Measurements from ENCODE around the gene MRPL40. TPM values are rescaled to one million over a fixed set of nuclear protein-coding genes. Genes with fewer than 3 reads are reported as not detected.

The MRPL40 gene
- total RNA-seq, 3 donors from 2014 or later = 25.3 to 36.0 (median 31.8) TPM

GRCh38 chr22:19473578-19473977 lies 41.2 kb downstream of the MRPL40 start:
- intact Hi-C loops (cut with DNase I; ENCODE audit: low total_unique reads) = no loop called here
- H3K27me3 ChIP-seq = no peaks in the 10 kb centered on the region

GRCh38 chr22:19476023-19476422 lies 43.7 kb downstream of the MRPL40 start:
- Histone ChIP-seq H3K9me3 (no peaks in the 10 kb centered on the region), H3K36me3 (peaks cover 4% of the 10 kb centered on the region), H3K27ac (no peak overlapping the region), H3K27me3 (no peaks in the 10 kb centered on the region), H3K4me1 (peaks cover 5% of the 10 kb centered on the region in 2 donors), H3K4me3 (no peak overlapping the region)
- DNase-seq (ENCODE audit: low spot score in 2 of 2) = no peak
- intact Hi-C loops (cut with DNase I; ENCODE audit: low total_unique reads) = no loop called here
- no peak for TF ChIP-seq POLR2AphosphoS5 (IDR thresholded peaks at IDR 0.05)
- no peak for TF ChIP-seq POLR2A (IDR thresholded peaks at IDR 0.05)
- no peak for TF ChIP-seq CTCF (IDR thresholded peaks at IDR 0.05)

More at GRCh38 chr22:19473578-19473977, 41.2 kb downstream of the MRPL40 start:
- no peaks in the 10 kb centered on the region for H3K4me1 ChIP-seq
- TF ChIP-seq POLR2AphosphoS5 (IDR thresholded peaks at IDR 0.05) = no peak
- no peak for TF ChIP-seq CTCF (IDR thresholded peaks at IDR 0.05)
- TF ChIP-seq POLR2A (IDR thresholded peaks at IDR 0.05) = no peak
- H3K36me3 ChIP-seq = peaks cover 15% of the 10 kb centered on the region
- H3K4me3 ChIP-seq = no peak overlapping the region
- no peak for DNase-seq (ENCODE audit: low spot score in 2 of 2)
- no peaks in the 10 kb centered on the region for H3K9me3 ChIP-seq
- no peak overlapping the region for H3K27ac ChIP-seq

GRCh38 chr22:19477321-19478044 lies 45.1 kb downstream of the MRPL40 start:
- Histone ChIP-seq H3K4me3 (peak overlapping the region; percentile 87 to 99 (median 93)), H3K9me3 (no peaks in the 10 kb centered on the region), H3K27ac (no peak overlapping the region), H3K27me3 (no peaks in the 10 kb centered on the region), H3K4me1 (peaks cover 5% of the 10 kb centered on the region in 2 donors), H3K36me3 (no peaks in the 10 kb centered on the region)
- no peak for TF ChIP-seq POLR2AphosphoS5 (IDR thresholded peaks at IDR 0.05)
- no peak for TF ChIP-seq POLR2A (IDR thresholded peaks at IDR 0.05)
- TF ChIP-seq CTCF (IDR thresholded peaks at IDR 0.05) = no peak
- DNase-seq (ENCODE audit: low spot score in 2 of 2) = no peak
- intact Hi-C loops (cut with DNase I; ENCODE audit: low total_unique reads) = no loop called here

GRCh38 chr22:19478045-19478900 lies 45.9 kb downstream of the MRPL40 start:
- peak overlapping the region; percentile 87 to 99 (median 93) for H3K4me3 ChIP-seq
- peaks cover 5% of the 10 kb centered on the region in 2 donors for H3K4me1 ChIP-seq
- H3K27ac ChIP-seq = peak overlapping the region; percentile 99
- TF ChIP-seq POLR2A (IDR thresholded peaks at IDR 0.05) = no peak
- TF ChIP-seq CTCF (IDR thresholded peaks at IDR 0.05) = no peak
- TF ChIP-seq POLR2AphosphoS5 (IDR thresholded peaks at IDR 0.05) = no peak
- H3K9me3 ChIP-seq = no peaks in the 10 kb centered on the region
- DNase-seq (ENCODE audit: low spot score in 2 of 2) = no peak
- intact Hi-C loops (cut with DNase I; ENCODE audit: low total_unique reads) = no loop called here
- H3K36me3 ChIP-seq = no peaks in the 10 kb centered on the region
- no peaks in the 10 kb centered on the region for H3K27me3 ChIP-seq

GRCh38 chr22:19478901-19479354 lies 46.6 kb downstream of the MRPL40 start, which contains the start of gene UFD1:
UFD1 (minus strand) TSS chr22:19479193; CDS start chr22:19479085, 108 bp downstream.
- TF ChIP-seq CTCF (IDR thresholded peaks at IDR 0.05) = peak in 1 of 3 donors; percentile 17
- TF ChIP-seq POLR2A (IDR thresholded peaks at IDR 0.05) = no peak
- TF ChIP-seq POLR2AphosphoS5 (IDR thresholded peaks at IDR 0.05) = peak; percentile 54 to 89 (median 85)
- H3K4me1 ChIP-seq = peaks cover 5% of the 10 kb centered on the region in 2 donors
- peak; percentile 61 to 71 for DNase-seq (ENCODE audit: low spot score in 2 of 2)
- no peaks in the 10 kb centered on the region for H3K36me3 ChIP-seq
- no peaks in the 10 kb centered on the region for H3K27me3 ChIP-seq
- peak within 1 kb of the TSS; percentile 99 for H3K27ac ChIP-seq
- intact Hi-C loops (cut with DNase I; ENCODE audit: low total_unique reads) = no loop called here
- no peaks in the 10 kb centered on the region for H3K9me3 ChIP-seq
- H3K4me3 ChIP-seq = peak within 1 kb of the TSS; percentile 87 to 99 (median 93)

All from breast epithelium (tissue), 4 donors.